NCI-H446 treated with DMSO at 0.1 percent for 48 hours (cell line): Measurements from ENCODE around the gene NELL1.
"Not testable (repeated sequence)": the region's sequence is repeated elsewhere in the genome, so short reads cannot be mapped to it uniquely, and the experiment has no call there.

Experiments used
- DNase-seq: peaks from one replicate; lab custom pipeline; 2025; lab: John Stamatoyannopoulos, UW

NELL1 gene

DNA sequence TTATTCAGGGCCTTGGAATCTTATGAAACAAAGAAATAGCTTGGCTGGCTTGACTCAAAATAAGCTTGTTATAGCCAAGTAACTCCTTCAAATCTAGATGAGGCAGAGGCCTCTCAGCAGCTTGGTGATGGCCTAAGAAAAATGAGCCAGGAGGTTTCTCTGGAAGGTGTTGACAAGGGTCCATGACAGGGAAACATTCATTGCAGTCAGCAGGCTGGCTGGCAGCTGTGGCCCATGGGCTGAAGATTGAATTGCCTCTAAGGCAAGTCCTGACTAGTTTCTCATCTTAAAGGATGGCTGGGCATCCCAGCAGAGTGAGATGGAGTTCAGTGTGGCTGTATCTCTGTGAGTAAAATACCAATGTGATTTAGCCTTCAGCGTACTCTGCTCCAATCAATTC, 441.0 kb downstream of the NELL1 start:
- peak; percentile 35 for DNase-seq

DNA sequence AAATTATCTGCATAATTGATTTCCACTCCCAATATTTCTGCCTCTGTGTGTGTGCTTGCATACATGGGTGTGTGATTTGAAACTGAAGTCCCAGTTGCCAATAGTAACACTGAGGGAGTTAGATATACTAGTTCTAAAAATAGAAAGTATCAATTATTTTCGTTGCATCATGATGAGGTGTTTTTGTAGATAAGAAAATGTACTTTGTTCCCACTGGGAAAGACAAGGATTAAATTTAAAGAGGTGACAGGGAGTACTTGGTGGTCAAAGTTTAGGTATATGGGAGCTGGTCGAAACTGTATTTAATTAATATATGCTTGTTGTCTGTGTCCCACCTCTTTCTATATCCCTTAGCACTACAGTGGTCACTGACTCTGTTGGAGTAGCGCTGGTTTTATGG, 444.5 kb downstream of the NELL1 start:
- DNase-seq: no peak

DNA sequence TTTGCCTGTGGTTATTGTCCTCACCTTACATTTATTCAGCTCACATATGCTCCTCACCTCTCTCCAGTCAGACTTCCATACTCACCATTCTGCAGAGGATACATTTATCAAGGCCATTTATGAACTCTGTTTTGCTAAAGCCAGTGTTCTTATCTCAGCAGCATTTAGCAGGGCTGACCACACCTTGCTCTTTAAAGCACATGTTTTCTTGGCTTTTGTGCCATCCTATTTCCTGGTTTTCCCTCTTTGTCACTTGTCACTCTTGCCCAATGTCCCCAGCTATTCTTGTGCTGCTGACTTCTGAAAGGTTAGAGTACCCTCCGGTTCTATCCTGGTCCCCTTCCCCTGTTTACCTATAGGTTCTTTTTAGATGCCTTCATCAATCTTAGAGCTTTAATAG, 446.6 kb downstream of the NELL1 start:
- no peak for DNase-seq

DNA sequence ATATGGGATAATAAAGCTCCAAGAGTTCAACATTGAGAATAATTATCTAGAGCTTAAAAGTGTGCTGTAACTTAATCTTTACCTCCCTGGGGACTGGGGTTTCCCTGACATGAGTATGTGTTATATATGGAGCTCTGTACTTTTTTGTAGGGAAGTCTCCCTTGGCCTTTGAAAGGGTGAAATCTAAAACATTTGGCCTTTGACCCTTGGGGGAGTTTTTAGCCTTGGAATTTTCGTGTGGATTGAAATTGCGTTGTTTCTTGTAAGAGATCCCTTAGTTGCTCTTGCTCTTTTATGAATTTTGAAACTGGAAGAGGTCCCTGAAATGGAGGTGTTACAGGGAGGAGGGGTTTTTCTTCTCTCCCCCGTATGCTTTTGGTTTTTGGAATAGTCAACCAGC, 450.0 kb downstream of the NELL1 start:
- no peak for DNase-seq

DNA sequence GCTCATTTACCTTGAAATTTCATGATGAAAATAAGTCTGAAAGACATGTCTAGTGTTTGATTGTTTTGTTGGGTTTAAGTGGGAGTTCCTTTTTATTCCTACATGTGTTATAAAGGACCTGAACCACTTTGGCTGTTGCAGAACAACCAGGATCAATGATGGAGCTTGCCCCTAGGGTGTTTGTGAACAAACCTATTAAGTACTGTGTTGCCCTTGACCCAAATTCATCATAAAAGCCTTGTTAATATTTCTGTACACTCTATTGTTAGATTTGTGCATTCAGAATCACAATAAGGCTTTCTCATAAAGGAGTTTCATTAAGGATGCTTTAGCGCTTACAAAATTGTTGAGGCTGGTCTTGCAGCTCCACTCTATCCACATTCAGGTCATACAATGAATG, 452.6 kb downstream of the NELL1 start:
- DNase-seq: no peak

GRCh38 chr11:21122523-21122922, 453.1 kb downstream of the NELL1 start:
- DNase-seq: no peak

- DNase-seq: no peak
Measured at GRCh38 chr11:21132146-21132720, 462.8 kb downstream of the NELL1 start.

GRCh38 chr11:21133244-21133643, 463.9 kb downstream of the NELL1 start:
- no peak for DNase-seq

GRCh38 chr11:21133722-21134121, 464.3 kb downstream of the NELL1 start:
- no peak for DNase-seq

DNA sequence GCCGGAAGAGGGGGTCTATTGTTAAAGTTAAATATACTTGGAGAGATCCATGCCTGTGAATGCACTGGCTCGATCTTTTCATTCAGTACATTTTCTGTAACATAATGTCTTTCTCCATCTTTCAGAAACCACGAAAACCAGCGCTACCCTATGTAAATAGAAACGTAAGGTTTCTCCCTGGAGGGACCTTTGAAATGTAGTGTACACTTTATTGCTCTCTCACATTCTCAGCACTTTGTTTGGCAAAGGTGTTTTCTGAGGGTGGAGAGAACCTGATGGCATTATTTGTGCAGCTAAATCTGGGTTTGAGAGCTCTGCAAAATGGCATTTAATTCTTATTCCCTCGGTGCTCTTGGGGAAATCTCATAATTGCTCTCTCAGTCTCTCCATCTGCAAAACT, 468.4 kb downstream of the NELL1 start:
- no peak for DNase-seq

DNA sequence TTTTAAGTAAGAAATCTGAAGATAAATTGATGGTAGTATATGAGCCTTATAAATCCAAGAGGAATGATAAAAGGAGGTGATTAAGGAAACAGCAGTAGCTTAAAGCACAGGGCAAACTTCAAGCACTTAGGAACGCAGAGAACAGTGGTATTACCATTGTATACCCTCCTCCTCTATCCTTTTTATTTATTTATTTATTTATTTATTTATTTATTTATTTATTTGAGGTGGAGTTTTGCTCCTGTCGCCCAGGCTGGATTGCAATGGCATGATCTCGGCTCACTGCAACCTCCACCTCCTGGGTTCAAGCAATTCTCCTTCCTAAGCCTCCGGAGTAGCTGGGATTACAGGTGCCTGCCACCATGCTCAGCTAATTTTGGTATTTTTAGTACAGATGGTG, 472.2 kb downstream of the NELL1 start:
- not testable (repeated sequence) for DNase-seq

DNA sequence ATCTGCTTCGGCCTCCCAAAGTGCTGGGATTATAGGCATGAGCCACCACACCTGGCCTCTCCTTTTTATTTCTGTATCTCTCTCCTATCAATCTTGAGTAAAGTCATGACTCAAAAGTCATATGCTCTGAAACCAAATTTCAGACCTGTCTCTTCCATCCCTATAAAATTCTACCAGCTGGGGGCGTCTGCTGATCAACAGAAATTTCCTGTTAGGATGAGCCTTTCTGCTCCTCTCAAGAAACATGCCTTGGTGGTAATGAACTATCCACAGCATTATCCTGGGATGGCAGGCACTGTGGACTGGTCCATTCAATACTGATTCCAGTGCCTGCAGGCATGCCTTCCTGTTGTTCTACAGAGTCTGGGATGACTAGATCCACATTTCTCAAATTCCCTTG, 472.6 kb downstream of the NELL1 start:
- DNase-seq: no peak

DNA sequence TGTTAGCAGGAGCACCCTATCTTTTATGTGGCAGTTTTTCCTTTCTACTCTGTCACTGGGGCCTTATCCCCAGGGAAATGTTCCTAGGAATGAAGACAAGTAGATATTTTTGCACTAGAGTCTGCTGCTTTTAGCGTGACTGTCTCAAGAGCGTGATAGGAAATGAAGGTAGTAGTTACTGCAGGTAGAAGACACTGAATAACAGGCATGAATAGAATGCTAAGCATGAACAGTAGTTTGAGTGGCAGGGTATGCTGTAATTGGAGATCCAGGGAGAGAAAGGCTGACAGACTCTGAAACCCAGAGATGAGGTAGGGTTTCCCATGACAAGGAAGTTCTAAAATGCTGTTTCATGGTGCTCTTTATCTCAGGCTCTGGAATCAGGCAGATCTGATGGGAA, 475.1 kb downstream of the NELL1 start:
- no peak for DNase-seq

- DNase-seq: no peak
Measured at GRCh38 chr11:21148376-21148775, 479.0 kb downstream of the NELL1 start.

GRCh38 chr11:21160140-21160539, 490.8 kb downstream of the NELL1 start:
- DNase-seq: no peak

DNA sequence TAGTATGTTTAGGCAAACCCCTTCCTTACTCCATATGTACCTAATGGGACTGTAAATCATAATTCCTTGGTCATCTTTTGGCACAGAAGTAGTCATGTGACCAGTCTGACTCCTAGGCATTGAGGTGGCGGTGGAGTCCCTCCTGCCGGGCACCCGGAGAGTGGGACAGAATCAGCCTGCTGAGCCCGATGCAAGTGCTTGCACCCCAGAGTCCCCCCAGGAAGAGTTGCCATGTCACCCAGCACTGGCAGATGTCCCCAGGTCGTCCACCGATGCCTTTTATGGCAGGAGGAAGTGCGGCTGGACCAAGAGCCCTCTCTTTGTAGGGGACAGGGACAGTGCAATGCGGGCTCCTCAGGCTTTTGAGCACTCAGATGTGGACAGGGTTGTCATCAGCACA, 500.3 kb downstream of the NELL1 start:
- DNase-seq: no peak

GRCh38 chr11:21173476-21173875, 504.1 kb downstream of the NELL1 start:
- no peak for DNase-seq

GRCh38 chr11:21174781-21175180, 505.4 kb downstream of the NELL1 start:
- no peak for DNase-seq

GRCh38 chr11:21177379-21177778, 508.0 kb downstream of the NELL1 start:
- DNase-seq: no peak

- DNase-seq: no peak
Measured at GRCh38 chr11:21179770-21180169, 510.4 kb downstream of the NELL1 start.

DNA sequence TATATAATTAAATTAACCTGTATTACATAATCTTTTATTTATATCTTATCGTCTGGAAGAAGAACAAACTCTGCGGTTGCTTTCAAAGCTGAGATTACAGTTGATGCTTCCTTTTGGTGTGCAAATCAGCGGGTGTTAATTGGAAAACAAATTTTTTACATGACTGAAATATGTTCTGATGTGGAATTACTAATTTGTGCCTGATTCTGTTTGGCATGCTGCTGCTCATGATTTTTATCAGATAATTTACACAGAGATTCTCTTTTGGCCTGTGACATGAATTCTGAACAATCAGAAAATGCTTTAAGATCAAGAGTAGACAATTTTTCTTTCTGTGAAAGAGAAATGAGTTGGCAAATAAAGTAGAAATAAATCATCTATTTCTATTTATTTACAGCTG, 510.8 kb downstream of the NELL1 start:
- no peak for DNase-seq

- DNase-seq: no peak
Measured at GRCh38 chr11:21185959-21186358, 516.6 kb downstream of the NELL1 start.

DNA sequence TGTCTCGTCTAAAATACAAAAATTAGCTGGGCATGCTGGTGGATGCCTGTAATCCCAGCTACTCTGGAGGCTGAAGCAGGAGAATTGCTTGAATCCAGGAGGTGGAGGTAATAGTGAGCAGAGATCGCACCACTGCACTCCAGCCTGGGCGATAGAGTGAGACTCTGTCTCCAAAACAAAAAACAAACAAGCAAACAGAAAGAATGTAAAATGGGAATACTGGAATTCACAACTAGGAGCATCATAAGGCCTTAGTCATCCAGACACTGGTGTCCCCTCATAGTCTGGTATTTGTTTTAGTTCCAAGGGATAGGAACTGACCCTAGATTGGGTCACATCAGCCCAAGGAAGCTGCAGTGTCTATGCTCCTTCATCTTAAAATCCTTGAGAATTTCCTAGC, 520.8 kb downstream of the NELL1 start:
- DNase-seq: no peak

DNA sequence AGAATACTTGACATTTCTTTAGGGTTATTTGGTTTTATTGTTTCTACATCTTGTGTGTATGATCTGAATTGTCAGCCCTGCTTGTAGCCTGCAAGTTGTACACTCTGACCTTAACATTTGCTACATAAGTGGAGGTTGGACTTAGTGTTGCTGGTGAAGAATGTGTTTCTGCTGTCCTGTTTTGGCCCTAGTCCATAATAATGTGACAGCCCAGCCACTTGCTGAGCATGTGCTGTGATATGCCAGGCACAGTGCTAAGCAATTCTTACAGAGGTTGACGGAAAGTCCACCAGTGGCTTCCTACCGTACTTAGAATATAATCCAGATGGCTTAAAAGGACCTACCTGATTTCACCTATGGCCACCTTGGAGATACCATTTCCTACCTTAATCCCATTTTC, 526.6 kb downstream of the NELL1 start:
- DNase-seq: no peak

DNA sequence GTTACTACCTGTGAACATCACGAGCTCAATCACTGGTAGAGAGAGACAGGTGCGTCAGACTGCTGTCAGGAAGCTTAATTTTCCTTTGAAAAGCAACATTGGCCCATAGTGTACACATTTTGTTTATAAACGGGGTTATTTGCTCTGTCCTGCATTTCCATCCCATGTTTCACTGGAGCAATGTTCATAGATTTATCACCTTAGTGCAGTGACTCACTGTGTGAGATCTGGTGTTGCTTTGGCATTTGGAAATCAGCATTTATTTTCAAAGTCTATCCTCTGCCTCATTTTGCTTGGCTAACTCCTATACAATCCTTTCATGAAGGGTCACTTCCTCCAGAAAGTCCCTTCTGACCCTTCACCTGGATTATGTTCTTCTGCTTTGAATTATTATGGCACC, 529.1 kb downstream of the NELL1 start:
- no peak for DNase-seq
